GM19043 (cell line): ENCODE measurements around the gene MLEC.
"Not testable (repeated sequence)": the region's sequence is repeated elsewhere in the genome, so short reads cannot be mapped to it uniquely, and the experiment has no call there.

Source experiments
- ATAC-seq: cut with Tn5 transposase; IDR thresholded peaks from one replicate; pipeline ENCODE4 v1.9.1; 2021; ENCODE audit warnings: low read depth; ENCODE audit not compliant: unreplicated experiment

The MLEC gene

DNA sequence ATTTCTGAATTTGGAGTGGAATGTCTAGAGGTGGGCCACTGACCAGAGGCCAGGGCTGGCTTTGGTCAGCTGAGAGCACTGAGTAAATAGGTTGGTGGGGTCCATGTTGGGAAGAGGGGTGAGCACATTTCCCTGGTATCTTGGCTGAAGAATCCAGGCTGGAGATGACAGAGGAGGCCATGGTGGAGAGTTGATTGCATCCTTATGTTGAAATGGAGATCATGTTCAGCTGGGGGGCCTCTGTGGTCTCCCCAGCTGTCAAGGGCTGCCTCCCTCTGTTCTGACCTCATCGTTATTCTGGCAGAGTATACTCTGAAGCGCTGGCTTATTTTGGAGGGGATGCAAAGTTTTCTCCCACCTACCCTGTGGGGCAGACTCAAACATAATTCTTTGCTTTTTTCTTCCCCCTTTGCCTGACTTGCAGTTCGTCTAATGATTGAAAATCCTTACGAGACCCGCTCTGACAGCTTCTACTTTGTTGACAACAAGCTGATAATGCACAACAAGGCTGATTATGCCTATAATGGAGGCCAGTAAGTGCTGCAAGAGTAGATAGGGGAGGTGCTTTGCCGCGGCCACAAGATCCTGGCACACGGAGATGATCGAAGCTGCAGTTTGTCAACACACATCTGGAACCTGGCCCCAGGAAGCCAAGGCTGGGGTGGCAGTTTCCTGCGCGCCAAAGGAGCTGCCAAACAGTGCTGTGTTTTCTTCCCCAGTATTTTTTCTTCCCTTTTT is 32.7 kb downstream of the MLEC start:
- ATAC-seq, result no peak

DNA sequence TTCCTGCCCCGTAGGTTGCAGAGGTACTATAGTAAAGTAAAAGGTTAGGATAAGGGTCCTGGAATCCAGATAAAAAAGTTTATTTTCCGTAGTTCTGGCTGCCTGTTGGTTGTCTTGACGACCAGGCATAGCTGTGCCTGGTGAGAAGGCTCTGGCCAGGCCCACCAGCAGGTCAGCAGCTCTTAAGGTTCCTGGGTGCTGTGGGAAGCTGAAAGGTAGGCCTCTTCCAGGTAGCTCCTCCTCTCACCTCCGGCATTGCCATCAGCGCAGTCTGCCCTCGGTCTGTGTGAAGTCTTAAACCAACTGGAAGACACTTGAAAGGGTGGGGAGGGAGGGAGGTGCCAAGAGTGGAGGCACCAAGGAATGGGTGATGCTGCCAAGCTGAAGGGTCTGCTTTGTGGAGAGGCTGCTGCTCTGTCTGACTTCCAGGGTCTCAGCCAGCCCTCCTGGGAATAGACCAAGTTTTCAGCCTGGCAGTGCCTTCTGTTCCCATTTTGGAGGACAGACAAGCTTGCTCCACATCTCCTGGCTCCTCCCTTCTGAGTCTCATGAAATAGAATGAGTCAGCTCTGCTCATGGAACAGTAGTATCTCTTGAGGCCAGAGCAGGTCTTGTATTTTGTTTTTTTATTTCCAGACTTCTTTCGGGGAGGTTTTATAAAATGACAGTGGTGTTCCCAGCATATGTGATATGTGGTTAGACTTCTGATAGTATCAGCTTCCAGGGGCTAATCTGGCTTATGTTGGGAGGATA is 33.5 kb downstream of the MLEC start:
- no peak for ATAC-seq

GRCh38 chr12:120720987-120721801 is 34.2 kb downstream of the MLEC start:
- ATAC-seq, result no peak

DNA sequence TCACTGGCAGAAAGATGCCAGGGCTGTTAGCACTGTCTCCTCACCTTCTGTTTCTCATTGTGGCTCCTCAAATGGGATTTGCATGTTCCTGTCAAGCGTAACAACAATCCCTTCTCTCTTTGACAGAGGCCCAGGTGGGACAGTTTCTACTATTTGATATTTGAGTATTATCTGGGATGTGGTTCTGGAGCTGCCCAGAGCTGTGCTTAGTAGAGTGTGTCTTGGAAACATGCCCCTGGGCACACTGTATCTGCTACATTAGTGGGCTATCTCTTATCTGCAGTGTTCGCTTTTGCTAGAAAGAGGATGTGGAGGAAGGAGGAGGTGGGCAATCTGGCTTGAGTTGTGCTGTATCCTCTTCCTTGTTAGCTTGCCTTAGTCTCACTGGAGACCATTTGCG is 34.9 kb downstream of the MLEC start:
- no peak for ATAC-seq

- no peak for ATAC-seq
These were observed 35.8 kb downstream of the MLEC start for GRCh38 chr12:120722784-120723183.

DNA sequence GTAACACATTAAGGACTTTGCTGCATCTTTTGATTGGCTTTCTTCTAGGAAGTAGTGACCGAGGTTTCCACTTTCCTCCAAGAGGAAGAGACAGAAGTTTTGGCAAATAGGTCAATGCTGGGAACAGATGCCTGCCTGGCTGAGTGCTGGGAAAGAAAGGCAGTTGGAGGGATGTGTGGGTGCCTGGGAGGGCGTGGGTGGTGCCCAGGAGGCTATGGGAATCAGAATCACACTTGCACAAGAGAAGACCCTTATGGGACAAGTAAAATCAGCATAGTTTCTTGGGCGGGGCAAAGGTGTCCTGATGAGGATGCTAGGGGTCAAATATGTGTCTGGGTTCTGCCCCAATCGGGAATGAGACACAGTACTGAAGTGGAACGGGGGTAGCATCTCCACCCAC is 37.8 kb downstream of the MLEC start:
- ATAC-seq, result no peak

DNA sequence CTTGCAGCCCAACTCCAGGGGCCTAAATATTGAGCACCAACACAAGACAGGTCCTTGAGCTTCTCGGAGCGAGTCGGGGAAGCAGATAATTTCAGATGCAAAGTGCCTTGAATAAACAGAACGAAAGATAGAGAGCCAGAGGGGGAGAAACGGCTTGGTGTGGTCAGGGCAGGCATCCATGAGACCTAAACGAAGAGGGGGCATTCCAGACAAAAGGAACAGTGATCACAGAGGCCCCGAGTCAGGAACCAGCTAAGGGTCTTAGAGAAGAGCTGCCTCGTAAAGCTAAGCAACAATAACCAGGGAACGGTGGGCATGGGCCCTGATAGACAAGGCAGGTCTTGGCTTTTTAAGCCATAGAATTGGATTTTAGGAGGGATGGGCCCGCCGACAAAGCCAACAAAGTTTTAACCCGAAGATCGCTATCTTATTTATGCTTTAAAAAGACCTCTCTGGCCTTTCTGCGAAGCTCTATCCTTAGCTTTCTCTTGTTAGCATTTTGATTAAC is 38.3 kb downstream of the MLEC start:
- ATAC-seq, result no peak

DNA sequence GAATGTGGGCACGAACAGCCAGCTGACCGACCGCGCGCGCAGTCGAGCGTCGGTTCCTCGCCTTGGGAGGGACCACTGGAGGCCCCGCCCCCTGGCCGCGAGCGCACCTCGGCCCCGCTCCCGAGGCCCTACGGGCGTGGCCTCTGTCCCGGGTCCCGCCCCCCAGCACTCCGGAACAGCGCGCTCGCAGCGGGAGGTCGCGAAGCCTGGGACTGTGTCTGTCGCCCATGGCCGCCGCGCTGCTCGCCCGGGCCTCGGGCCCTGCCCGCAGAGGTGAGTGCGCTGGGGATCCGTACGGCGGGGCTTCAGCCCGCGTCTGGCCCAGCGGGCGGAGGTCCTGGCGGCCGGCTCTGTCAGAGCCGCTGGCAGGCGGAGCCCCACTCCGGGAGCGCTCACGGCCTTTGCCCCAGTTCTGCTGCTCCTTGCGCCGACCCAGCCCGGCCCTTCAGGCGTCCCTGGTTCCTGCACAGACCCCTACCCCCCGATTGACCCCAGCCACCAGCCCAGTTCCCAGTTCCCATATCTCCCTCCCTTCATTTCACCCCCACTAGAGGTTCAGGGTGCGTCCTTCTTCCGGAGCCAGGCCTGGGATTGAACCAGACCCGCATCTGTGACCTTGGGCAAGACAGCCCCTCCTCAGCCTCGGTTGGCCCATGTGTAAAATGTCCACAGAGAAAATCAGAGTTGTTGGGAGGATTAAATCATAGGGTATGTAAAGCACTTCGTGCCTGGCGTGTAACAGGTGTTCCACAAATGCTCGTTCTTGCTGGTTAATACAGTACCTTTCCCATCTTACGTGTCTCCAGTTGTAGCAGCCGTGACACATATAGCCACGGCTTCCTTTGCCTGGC is 38.9 kb downstream of the MLEC start, which contains the start of gene ACADS:
ACADS (plus strand) TSS at position 168 of the 851 bp plus-strand sequence; CDS start at position 228, 60 bp downstream.
- peak; percentile 98 for ATAC-seq

DNA sequence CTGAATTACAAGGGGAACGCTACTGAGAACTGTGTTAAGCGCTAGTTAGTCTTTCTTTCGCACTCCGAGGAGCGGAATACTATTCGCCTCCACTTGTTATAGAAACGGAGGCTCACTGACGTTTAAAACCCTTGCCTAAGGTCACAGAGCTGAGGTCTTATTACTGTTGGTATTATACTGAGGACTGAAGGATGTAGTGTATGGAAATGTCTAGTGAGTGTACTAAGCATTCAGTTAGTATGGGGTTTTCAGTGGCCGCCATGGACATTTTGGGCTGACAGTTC is 39.5 kb downstream of the MLEC start:
- no peak for ATAC-seq

- no peak for ATAC-seq
These were observed 40.0 kb downstream of the MLEC start for GRCh38 chr12:120726961-120727360.

DNA sequence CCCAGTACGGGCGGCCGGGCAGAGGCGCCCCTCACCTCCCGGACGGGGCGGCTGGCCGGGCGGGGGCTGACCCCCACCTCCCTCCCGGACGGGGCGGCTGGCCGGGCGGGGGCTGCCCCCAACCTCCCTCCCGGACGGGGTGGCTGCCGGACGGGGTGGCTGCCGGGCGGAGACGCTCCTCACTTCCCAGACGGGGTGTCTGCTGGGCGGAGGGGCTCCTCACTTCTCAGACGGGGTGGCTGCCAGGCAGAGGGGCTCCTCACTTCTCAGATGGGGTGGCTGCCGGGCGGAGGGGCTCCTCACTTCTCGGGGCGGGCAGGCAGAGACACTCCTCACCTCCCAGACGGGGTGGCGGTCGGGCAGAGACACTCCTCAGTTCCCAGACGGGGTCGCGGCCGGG is 45.2 kb downstream of the MLEC start:
- ATAC-seq, result not testable (repeated sequence)

DNA sequence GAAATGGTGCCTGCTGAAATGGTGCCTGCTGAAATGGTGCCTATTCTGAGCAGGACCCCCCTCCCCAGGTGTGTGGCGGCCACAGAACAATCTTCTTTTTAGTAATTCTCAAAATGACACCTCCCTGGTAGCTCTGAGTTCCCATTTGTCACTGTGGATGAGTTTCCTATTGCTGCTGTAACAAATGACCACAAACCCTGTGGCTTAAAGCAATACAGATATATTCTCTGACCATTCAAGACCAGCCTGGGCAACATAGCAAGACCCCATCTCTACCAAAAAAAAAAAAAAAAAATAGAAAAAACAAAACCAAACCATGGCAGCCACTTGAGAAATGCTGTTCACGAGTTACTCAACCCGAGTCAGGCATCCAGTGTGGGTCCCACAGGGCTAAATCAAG is 46.6 kb downstream of the MLEC start:
- ATAC-seq, result no peak

DNA sequence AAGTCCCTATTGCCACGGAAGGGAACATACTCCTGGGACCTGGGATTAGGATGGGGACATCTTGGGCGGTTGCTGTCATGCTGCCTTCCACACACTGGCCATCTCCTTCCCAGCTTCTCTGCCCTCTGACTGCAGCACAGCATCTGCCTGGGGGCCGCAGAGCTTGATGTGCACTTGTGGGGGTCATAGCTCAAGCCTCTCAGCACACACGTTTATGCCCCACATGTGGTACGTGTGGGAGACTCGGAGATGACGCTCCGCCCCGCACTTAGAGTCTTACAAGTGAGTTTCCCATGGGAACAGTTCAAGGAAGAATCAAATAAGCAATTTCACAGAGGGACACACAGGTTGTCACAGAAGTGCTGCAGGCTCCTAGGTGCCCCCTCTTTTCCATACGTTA is 47.3 kb downstream of the MLEC start:
- ATAC-seq, result no peak

DNA sequence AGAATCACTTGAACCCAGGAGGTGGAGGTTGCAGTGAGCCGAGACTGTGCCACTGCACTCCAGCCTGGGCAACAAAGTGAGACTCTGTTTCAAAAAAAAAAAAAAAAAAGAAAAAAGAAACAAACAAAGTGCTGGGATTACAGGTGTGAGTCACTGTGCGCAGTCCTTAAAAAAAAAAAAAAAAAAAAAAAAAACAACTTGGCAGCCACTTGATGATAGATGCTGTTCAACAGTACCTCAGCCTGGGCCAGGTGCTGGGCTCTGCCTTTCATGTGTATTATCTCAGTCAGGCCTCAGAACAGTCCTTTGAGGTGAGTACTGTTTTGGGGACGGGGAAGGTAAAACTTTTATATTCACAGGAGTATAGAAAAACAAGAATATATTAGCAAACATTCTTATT is 48.2 kb downstream of the MLEC start:
- no peak for ATAC-seq

DNA sequence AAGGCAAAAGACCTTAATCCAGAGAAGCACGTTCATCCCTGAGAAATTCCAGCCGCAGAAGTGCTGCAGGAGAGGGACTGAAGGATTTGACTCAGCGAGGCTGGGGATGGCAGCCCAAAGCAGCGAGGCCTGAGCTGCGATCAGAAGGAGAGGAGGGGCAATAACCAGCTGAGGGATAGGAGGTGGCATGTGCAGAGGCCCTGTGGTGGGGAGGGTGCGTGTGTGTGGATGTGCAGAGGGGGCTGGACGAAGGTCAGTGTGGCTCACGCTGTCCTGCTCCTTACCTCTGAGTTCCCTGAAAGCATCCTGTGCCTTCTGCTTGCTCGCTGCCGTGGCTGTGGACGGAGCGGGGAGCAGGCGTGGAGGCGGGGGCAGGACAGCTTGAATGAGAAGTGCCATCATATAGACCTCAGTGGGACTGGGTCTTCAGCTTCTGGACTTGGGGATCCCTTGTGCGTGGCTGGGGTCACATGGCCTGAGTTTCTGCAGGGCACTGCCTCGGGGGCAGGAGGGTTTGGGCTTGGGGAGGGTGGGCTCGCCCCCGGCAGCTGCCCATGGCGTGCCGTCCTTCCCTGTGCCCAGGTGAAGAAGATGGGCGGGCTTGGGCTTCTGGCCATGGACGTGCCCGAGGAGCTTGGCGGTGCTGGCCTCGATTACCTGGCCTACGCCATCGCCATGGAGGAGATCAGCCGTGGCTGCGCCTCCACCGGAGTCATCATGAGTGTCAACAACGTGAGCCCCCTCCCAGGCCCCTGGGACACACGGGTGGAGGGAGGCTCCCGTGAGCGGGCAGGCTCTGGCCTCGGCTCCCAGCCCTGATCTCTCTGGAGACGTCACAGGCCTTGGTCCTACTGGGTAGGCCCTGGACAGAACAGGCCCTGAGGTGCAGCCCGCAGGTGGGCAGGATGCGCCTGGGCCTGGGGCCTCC is 49.7 kb downstream of the MLEC start:
- no peak for ATAC-seq

DNA sequence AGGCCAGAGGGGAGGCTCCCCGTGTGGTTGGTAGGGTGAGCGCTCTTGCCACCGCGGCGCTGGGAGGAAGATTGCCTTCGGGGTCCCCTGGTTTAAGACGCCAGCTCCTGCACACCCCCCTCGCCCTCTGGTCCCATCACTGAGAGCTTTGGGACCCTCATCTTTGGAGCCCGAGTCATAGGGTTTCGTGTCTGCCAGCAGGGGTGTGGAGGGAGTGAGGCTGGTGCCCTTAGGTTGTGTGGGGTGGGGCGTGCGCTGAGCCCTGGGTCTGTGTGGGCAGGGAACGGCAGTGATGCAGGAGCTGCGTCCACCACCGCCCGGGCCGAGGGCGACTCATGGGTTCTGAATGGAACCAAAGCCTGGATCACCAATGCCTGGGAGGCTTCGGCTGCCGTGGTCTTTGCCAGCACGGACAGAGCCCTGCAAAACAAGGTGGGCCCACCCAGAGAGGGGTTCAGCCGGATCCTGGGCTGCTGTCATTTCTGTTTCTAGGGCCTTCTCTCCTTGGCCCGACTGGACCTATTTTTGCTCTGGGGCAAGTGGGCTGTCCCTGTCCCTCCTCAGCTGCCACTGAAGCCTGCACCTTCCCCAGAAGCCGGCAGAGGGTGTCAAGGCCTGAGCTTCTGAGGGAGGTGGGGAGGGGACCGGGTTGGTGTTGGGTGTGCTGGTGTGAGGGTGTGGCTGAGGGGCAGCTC is 50.8 kb downstream of the MLEC start:
- ATAC-seq, result no peak

GRCh38 chr12:120738252-120739030 is 51.5 kb downstream of the MLEC start:
- no peak for ATAC-seq
